Endothelial cell of umbilical vein (primary cell): ENCODE data around the gene LLGL2. TPM values are rescaled to one million over a fixed set of nuclear protein-coding genes. Genes with fewer than 3 reads are reported as not detected.

Source experiments
- BruUV-seq: library from RNA; stranded (reverse); fragments of 400-500 nt; replicated peaks from 2 replicates; lab custom pipeline; 2021; lab: Mats Ljungman, UMichigan
- CTCF ChIA-PET: fragments of 300-600, 350-600 bp; sonication (Branson Sonifier 250); formaldehyde crosslinking; loops from one replicate; lab custom pipeline; 2021; ENCODE audit warnings: antibody characterized with exemption, inconsistent platforms; lab: Charles Lee
- POLR2A ChIA-PET: fragments of 300-600, 350-600 bp; sonication (Branson Sonifier 250); formaldehyde crosslinking; loops from one replicate; lab custom pipeline; 2021; ENCODE audit warnings: antibody characterized with exemption, inconsistent platforms; lab: Charles Lee
- DNase-seq: peaks from one replicate; pipeline ENCODE4 v3.0.0-alpha.2; 2011; ENCODE audit warnings: low read depth, low spot score
- FAIRE-seq: peaks from 2 replicates; lab custom pipeline; 2011; peaks lifted over from hg19 to GRCh38; lab: Jason Lieb, UNC
- H2AFZ ChIP-seq: 2 replicates; pipeline ENCODE4 v1.6.0; 2012; ENCODE audit warnings: low read depth, low read length, control low read depth, inconsistent platforms
- H3K27ac ChIP-seq: 2 replicates; pipeline ENCODE4 v1.5.1; 2011; ENCODE audit warnings: low read depth, mild to moderate bottlenecking, control low read depth, low read length, moderate library complexity; ENCODE audit not compliant: insufficient read depth
- H3K27me3 ChIP-seq, 2 experiments: 2 replicates each; pipeline versions ENCODE4 v1.6.0 to v1.6.1; 2011; ENCODE audit warnings: low read length in 2 of 2, mixed read lengths in 1 of 2; ENCODE audit not compliant: control insufficient read depth in 2 of 2, insufficient read depth in 2 of 2
- H3K36me3 ChIP-seq, 2 experiments: 2 replicates in 1 of 2; 3 replicates in 1 of 2; pipeline ENCODE4 v1.5.1; 2011; ENCODE audit warnings: low read length in 2 of 2, mild to moderate bottlenecking in 1 of 2, moderate library complexity in 1 of 2; ENCODE audit not compliant: control insufficient read depth in 2 of 2, insufficient read depth in 2 of 2; ENCODE audit errors: extremely low read depth in 1 of 2
- H3K4me1 ChIP-seq: 3 replicates; pipeline ENCODE4 v1.5.1; 2011; ENCODE audit warnings: mild to moderate bottlenecking, low read length; ENCODE audit not compliant: control insufficient read depth, insufficient read depth; ENCODE audit errors: extremely low read depth
- H3K4me2 ChIP-seq: 2 replicates; pipeline ENCODE4 v1.6.1; 2011; ENCODE audit warnings: low read length, control low read depth, mixed read lengths; ENCODE audit not compliant: insufficient read depth
- H3K4me3 ChIP-seq, 3 experiments: fragments of 200-600 bp in 1 of 3; sonication (generic), shearing (Covaris generic) in 1 of 3; replicated peaks in 1 of 3; 2 replicates each; pipeline ENCODE4 v1.5.1; 2011 to 2016; ENCODE audit warnings: control low read depth in 3 of 3, low read length in 3 of 3, mild to moderate bottlenecking in 2 of 3, inconsistent platforms in 1 of 3, low read depth in 1 of 3, moderate library complexity in 1 of 3; ENCODE audit not compliant: insufficient read depth in 1 of 3
- H3K79me2 ChIP-seq: 2 replicates; pipeline ENCODE4 v1.6.0; 2012; ENCODE audit warnings: low read length, inconsistent platforms; ENCODE audit not compliant: control insufficient read depth, insufficient read depth
- H3K9ac ChIP-seq: replicated peaks from 2 replicates; pipeline ENCODE3; 2011; ENCODE audit warnings: low read length, control low read depth; ENCODE audit not compliant: insufficient read depth; ENCODE audit errors: extremely low read depth
- H3K9me1 ChIP-seq: replicated peaks from 3 replicates; pipeline ENCODE4 v1.6.0; 2011; ENCODE audit warnings: mild to moderate bottlenecking, low read length; ENCODE audit not compliant: control insufficient read depth, insufficient read depth; ENCODE audit errors: extremely low read depth
- H3K9me3 ChIP-seq: replicated peaks from 2 replicates; pipeline ENCODE4 v1.5.1; 2012; ENCODE audit warnings: low read length, inconsistent platforms; ENCODE audit not compliant: control insufficient read depth, insufficient read depth
- H4K20me1 ChIP-seq: replicated peaks from 2 replicates; pipeline ENCODE3; 2011; ENCODE audit warnings: mild to moderate bottlenecking, low read length; ENCODE audit not compliant: control insufficient read depth, insufficient read depth; ENCODE audit errors: extremely low read depth
- CTCF ChIP-seq, 2 donors: IDR thresholded peaks; 1 replicate in 1 of 2; 2 replicates in 1 of 2; pipeline ENCODE4 v1.5.1; 2011; ENCODE audit warnings: low read length in 2 of 2, mild to moderate bottlenecking in 2 of 2, moderate library complexity in 2 of 2, control low read depth in 1 of 2, inconsistent platforms in 1 of 2, low read depth in 1 of 2; ENCODE audit not compliant: insufficient read depth in 1 of 2; ENCODE audit errors: extremely low read depth in 1 of 2
- EZH2 ChIP-seq: IDR thresholded peaks from 2 replicates; pipeline ENCODE4 v1.6.1; 2012; ENCODE audit warnings: borderline replicate concordance, low read depth, mild to moderate bottlenecking, moderate library complexity, low read length, inconsistent platforms; ENCODE audit not compliant: severe bottlenecking
- FOS ChIP-seq: IDR thresholded peaks from 2 replicates; pipeline ENCODE4 v1.6.1; 2011; ENCODE audit warnings: mild to moderate bottlenecking, low read length, moderate library complexity, borderline replicate concordance; ENCODE audit not compliant: insufficient read depth
- GATA2 ChIP-seq: IDR thresholded peaks from 2 replicates; pipeline ENCODE4 v1.7.0; 2011; ENCODE audit warnings: low read depth, mild to moderate bottlenecking, moderate library complexity, mixed read lengths, low read length; ENCODE audit not compliant: insufficient read length, insufficient read depth
- JUN ChIP-seq: IDR thresholded peaks from 2 replicates; pipeline ENCODE4 v1.6.1; 2011; ENCODE audit warnings: borderline replicate concordance, low read depth; ENCODE audit not compliant: insufficient read length, insufficient read depth
- MAX ChIP-seq: IDR thresholded peaks from 2 replicates; pipeline ENCODE4 v1.6.1; 2011; ENCODE audit not compliant: insufficient read depth, insufficient read length
- MYC ChIP-seq: IDR thresholded peaks from one replicate; pipeline ENCODE4 v1.6.1; 2011; ENCODE audit warnings: mild to moderate bottlenecking, low read depth, low read length
- POLR2A ChIP-seq: IDR thresholded peaks from 2 replicates; pipeline ENCODE4 v1.6.1; 2012; ENCODE audit warnings: low read depth, mild to moderate bottlenecking, control low read depth, low read length
- POLR2AphosphoS5 ChIP-seq: IDR thresholded peaks from 2 replicates; pipeline ENCODE4 v1.6.1; 2012; ENCODE audit warnings: low read depth, mild to moderate bottlenecking, control low read depth, low read length, moderate library complexity; ENCODE audit not compliant: insufficient read depth
- dilution Hi-C: fragments of 300-500 bp; cut with MboI; formaldehyde crosslinking; loops from one replicate; pipeline ENCODE4 v1.15.0; 2019; ENCODE audit warnings: low sequenced_read_pairs; ENCODE audit not compliant: extremely low pct_ligation_motif_present
- intact Hi-C: fragments of 100-400 bp; cut with micrococcal nuclease; formaldehyde crosslinking; loops from one replicate; pipeline ENCODE4 v1.10.0; 2022
- polyA plus RNA-seq, 4 experiments: library from polyadenylated mRNA; depleted of rRNA in 3 of 4; stranded (reverse) in 3 of 4; unstranded in 1 of 4; fragments of >200 nt; gene quantifications; 2 replicates each; pipeline versions ENCODE4 v1.2.1 to v1.2.3, GENCODE V29; 2011 to 2012; ENCODE audit warnings: missing spikeins in 1 of 4
- total RNA-seq: library from RNA; stranded (reverse); gene quantifications from 2 replicates; pipeline ENCODE4 v1.2.3, GENCODE V29; 2021

Gene LLGL2
- total and polyA plus RNA-seq, 2 donors (not counting 3 experiments of a cell fraction or from before 2014, with no cell fraction given), result 5.3 to 5.4 TPM

GRCh38 chr17:75540923-75541503 lies 15.5 kb downstream of the LLGL2 start:
- H3K79me2 ChIP-seq, result no peaks in the 10 kb centered on the region
- no TSS peak for BruUV-seq
- POLR2A ChIA-PET, result no interaction called here
- FAIRE-seq, result no peak
- no peaks in the 10 kb centered on the region for H3K9me3 ChIP-seq
- no peak overlapping the region for H3K4me2 ChIP-seq
- intact Hi-C loops (no loop called here), dilution Hi-C loops (no loop called here)
- H3K9ac ChIP-seq, result no peak overlapping the region
- CTCF ChIA-PET, result no interaction called here
- no peaks in the 10 kb centered on the region for H3K36me3 ChIP-seq
- H3K27ac ChIP-seq, result no peak overlapping the region
- H4K20me1 ChIP-seq, result no peaks in the 10 kb centered on the region
- TF ChIP-seq MYC, result no peak
- TF ChIP-seq POLR2AphosphoS5, result no peak
- no peak for TF ChIP-seq CTCF (IDR thresholded peaks at IDR 0.05; ENCODE audit: extremely low read depth in 1 of 2, insufficient read depth in 1 of 2, low read depth in 1 of 2, low read length in 2 of 2)
- TF ChIP-seq POLR2A, result no peak
- no peak for TF ChIP-seq JUN
- no peak for TF ChIP-seq EZH2
- TF ChIP-seq FOS, result no peak
- TF ChIP-seq GATA2, result no peak
- TF ChIP-seq MAX, result no peak
- H3K4me1 ChIP-seq, result no peaks in the 10 kb centered on the region
- no peak overlapping the region for H2AFZ ChIP-seq
- no peaks in the 10 kb centered on the region for H3K27me3 ChIP-seq
- DNase-seq, result no peak
- H3K9me1 ChIP-seq, result no peaks in the 10 kb centered on the region
- H3K4me3 ChIP-seq, result no peak overlapping the region
